Activated naive CD8-positive, alpha-beta T cell treated with anti-CD3 and anti-CD28 coated beads for 36 hours (primary cell): ENCODE measurements around the gene KCNN2. TPM values are rescaled to one million over a fixed set of nuclear protein-coding genes. Genes with fewer than 3 reads are reported as not detected.

Experiments used
- DNase-seq: peaks from one replicate; pipeline ENCODE4 v3.0.0; 2021
- H3K27ac Mint-ChIP-seq: one replicate; pipeline ENCODE4 v1.8.0; 2022; ENCODE audit warnings: mild to moderate bottlenecking, moderate library complexity, mixed read lengths
- H3K27me3 Mint-ChIP-seq: one replicate; pipeline ENCODE4 v1.8.0; 2022; ENCODE audit warnings: mild to moderate bottlenecking, mixed read lengths
- H3K36me3 Mint-ChIP-seq: one replicate; pipeline ENCODE4 v1.8.0; 2021; ENCODE audit warnings: mild to moderate bottlenecking, mixed read lengths
- H3K4me1 Mint-ChIP-seq: one replicate; pipeline ENCODE4 v1.8.0; 2021; ENCODE audit warnings: mixed read lengths
- H3K4me3 Mint-ChIP-seq: one replicate; pipeline ENCODE4 v1.8.0; 2022; ENCODE audit warnings: mild to moderate bottlenecking, moderate library complexity, mixed read lengths
- H3K9me3 Mint-ChIP-seq: one replicate; pipeline ENCODE4 v1.8.0; 2022; ENCODE audit warnings: mixed read lengths
- total RNA-seq, 2 experiments: library from RNA; stranded (reverse); gene quantifications; one replicate each; pipeline ENCODE4 v1.2.3, GENCODE V29; 2021

Gene KCNN2
- total RNA-seq, 2 experiments from 2014 or later, result not detected

GRCh38 chr5:114387433-114387832, 25.6 kb downstream of the KCNN2 start:
- H3K27me3 Mint-ChIP-seq, result no peaks in the 10 kb centered on the region
- no peak overlapping the region for H3K27ac Mint-ChIP-seq
- H3K36me3 Mint-ChIP-seq, result no peaks in the 10 kb centered on the region
- H3K9me3 Mint-ChIP-seq, result no peaks in the 10 kb centered on the region
- no peaks in the 10 kb centered on the region for H3K4me1 Mint-ChIP-seq
- no peak overlapping the region for H3K4me3 Mint-ChIP-seq
- DNase-seq, result no peak

- Mint-ChIP-seq H3K27me3 (no peaks in the 10 kb centered on the region), H3K4me1 (no peaks in the 10 kb centered on the region), H3K36me3 (no peaks in the 10 kb centered on the region), H3K27ac (no peak overlapping the region), H3K9me3 (no peaks in the 10 kb centered on the region), H3K4me3 (no peak overlapping the region)
- no peak for DNase-seq
Measured at GRCh38 chr5:114390431-114390830, 28.6 kb downstream of the KCNN2 start.

- no peaks in the 10 kb centered on the region for H3K36me3 Mint-ChIP-seq
- H3K27ac Mint-ChIP-seq, result no peak overlapping the region
- H3K27me3 Mint-ChIP-seq, result no peaks in the 10 kb centered on the region
- H3K4me1 Mint-ChIP-seq, result no peaks in the 10 kb centered on the region
- H3K9me3 Mint-ChIP-seq, result no peaks in the 10 kb centered on the region
- H3K4me3 Mint-ChIP-seq, result no peak overlapping the region
- no peak for DNase-seq
Measured at GRCh38 chr5:114391321-114391720, 29.5 kb downstream of the KCNN2 start.

GRCh38 chr5:114393159-114393558, 31.3 kb downstream of the KCNN2 start:
- no peak overlapping the region for H3K27ac Mint-ChIP-seq
- H3K4me3 Mint-ChIP-seq, result no peak overlapping the region
- no peaks in the 10 kb centered on the region for H3K4me1 Mint-ChIP-seq
- DNase-seq, result no peak
- no peaks in the 10 kb centered on the region for H3K27me3 Mint-ChIP-seq
- no peaks in the 10 kb centered on the region for H3K36me3 Mint-ChIP-seq
- no peaks in the 10 kb centered on the region for H3K9me3 Mint-ChIP-seq

GRCh38 chr5:114402206-114402605, 40.3 kb downstream of the KCNN2 start:
- H3K27me3 Mint-ChIP-seq, result no peaks in the 10 kb centered on the region
- no peak for DNase-seq
- H3K4me3 Mint-ChIP-seq, result no peak overlapping the region
- no peaks in the 10 kb centered on the region for H3K36me3 Mint-ChIP-seq
- H3K4me1 Mint-ChIP-seq, result no peaks in the 10 kb centered on the region
- peaks cover 3% of the 10 kb centered on the region for H3K9me3 Mint-ChIP-seq
- H3K27ac Mint-ChIP-seq, result no peak overlapping the region

GRCh38 chr5:114407783-114408182, 45.9 kb downstream of the KCNN2 start:
- no peaks in the 10 kb centered on the region for H3K36me3 Mint-ChIP-seq
- H3K4me3 Mint-ChIP-seq, result no peak overlapping the region
- H3K4me1 Mint-ChIP-seq, result no peaks in the 10 kb centered on the region
- H3K27me3 Mint-ChIP-seq, result no peaks in the 10 kb centered on the region
- H3K27ac Mint-ChIP-seq, result no peak overlapping the region
- DNase-seq, result no peak
- no peaks in the 10 kb centered on the region for H3K9me3 Mint-ChIP-seq

- Mint-ChIP-seq H3K27ac (no peak overlapping the region), H3K36me3 (no peaks in the 10 kb centered on the region), H3K4me1 (no peaks in the 10 kb centered on the region), H3K27me3 (no peaks in the 10 kb centered on the region), H3K4me3 (no peak overlapping the region), H3K9me3 (no peaks in the 10 kb centered on the region)
- DNase-seq, result no peak
Measured at GRCh38 chr5:114408847-114409246, 47.0 kb downstream of the KCNN2 start.

GRCh38 chr5:114411380-114411931, 49.6 kb downstream of the KCNN2 start:
- Mint-ChIP-seq H3K4me3 (no peak overlapping the region), H3K9me3 (no peaks in the 10 kb centered on the region), H3K36me3 (no peaks in the 10 kb centered on the region), H3K27ac (no peak overlapping the region), H3K27me3 (no peaks in the 10 kb centered on the region), H3K4me1 (no peaks in the 10 kb centered on the region)
- no peak for DNase-seq

GRCh38 chr5:114412510-114413171, 50.8 kb downstream of the KCNN2 start:
- no peak overlapping the region for H3K4me3 Mint-ChIP-seq
- H3K9me3 Mint-ChIP-seq, result no peaks in the 10 kb centered on the region
- H3K4me1 Mint-ChIP-seq, result no peaks in the 10 kb centered on the region
- no peak for DNase-seq
- H3K36me3 Mint-ChIP-seq, result no peaks in the 10 kb centered on the region
- H3K27me3 Mint-ChIP-seq, result no peaks in the 10 kb centered on the region
- H3K27ac Mint-ChIP-seq, result no peak overlapping the region

- H3K4me3 Mint-ChIP-seq, result no peak overlapping the region
- no peak overlapping the region for H3K27ac Mint-ChIP-seq
- no peaks in the 10 kb centered on the region for H3K27me3 Mint-ChIP-seq
- H3K9me3 Mint-ChIP-seq, result no peaks in the 10 kb centered on the region
- DNase-seq, result no peak
- H3K4me1 Mint-ChIP-seq, result no peaks in the 10 kb centered on the region
- H3K36me3 Mint-ChIP-seq, result no peaks in the 10 kb centered on the region
Measured at GRCh38 chr5:114415760-114416159, 53.9 kb downstream of the KCNN2 start.

- Mint-ChIP-seq H3K9me3 (no peaks in the 10 kb centered on the region), H3K36me3 (no peaks in the 10 kb centered on the region), H3K27me3 (no peaks in the 10 kb centered on the region), H3K27ac (no peak overlapping the region), H3K4me1 (no peaks in the 10 kb centered on the region), H3K4me3 (no peak overlapping the region)
- no peak for DNase-seq
Measured at GRCh38 chr5:114416254-114416653, 54.4 kb downstream of the KCNN2 start.

GRCh38 chr5:114417519-114417918, 55.6 kb downstream of the KCNN2 start:
- Mint-ChIP-seq H3K36me3 (no peaks in the 10 kb centered on the region), H3K27ac (no peak overlapping the region), H3K4me1 (no peaks in the 10 kb centered on the region), H3K4me3 (no peak overlapping the region), H3K27me3 (peaks cover 3% of the 10 kb centered on the region), H3K9me3 (no peaks in the 10 kb centered on the region)
- no peak for DNase-seq

- DNase-seq, result no peak
- peaks cover 3% of the 10 kb centered on the region for H3K27me3 Mint-ChIP-seq
- H3K9me3 Mint-ChIP-seq, result no peaks in the 10 kb centered on the region
- no peak overlapping the region for H3K27ac Mint-ChIP-seq
- H3K4me3 Mint-ChIP-seq, result no peak overlapping the region
- H3K4me1 Mint-ChIP-seq, result no peaks in the 10 kb centered on the region
- H3K36me3 Mint-ChIP-seq, result no peaks in the 10 kb centered on the region
Measured at GRCh38 chr5:114418176-114419066, 56.6 kb downstream of the KCNN2 start.

- peaks cover 3% of the 10 kb centered on the region for H3K27me3 Mint-ChIP-seq
- H3K4me1 Mint-ChIP-seq, result no peaks in the 10 kb centered on the region
- H3K27ac Mint-ChIP-seq, result no peak overlapping the region
- H3K36me3 Mint-ChIP-seq, result no peaks in the 10 kb centered on the region
- no peak for DNase-seq
- no peak overlapping the region for H3K4me3 Mint-ChIP-seq
- no peaks in the 10 kb centered on the region for H3K9me3 Mint-ChIP-seq
Measured at GRCh38 chr5:114419067-114419388, 57.2 kb downstream of the KCNN2 start.

- no peaks in the 10 kb centered on the region for H3K36me3 Mint-ChIP-seq
- no peak overlapping the region for H3K27ac Mint-ChIP-seq
- H3K4me1 Mint-ChIP-seq, result no peaks in the 10 kb centered on the region
- DNase-seq, result no peak
- no peak overlapping the region for H3K4me3 Mint-ChIP-seq
- H3K9me3 Mint-ChIP-seq, result no peaks in the 10 kb centered on the region
- peaks cover 3% of the 10 kb centered on the region for H3K27me3 Mint-ChIP-seq
Measured at GRCh38 chr5:114419959-114420358, 58.1 kb downstream of the KCNN2 start.

- Mint-ChIP-seq H3K27ac (no peak overlapping the region), H3K4me3 (no peak overlapping the region), H3K36me3 (no peaks in the 10 kb centered on the region), H3K4me1 (no peaks in the 10 kb centered on the region), H3K9me3 (no peaks in the 10 kb centered on the region), H3K27me3 (peaks cover 3% of the 10 kb centered on the region)
- DNase-seq, result no peak
Measured at GRCh38 chr5:114427204-114427603, 65.3 kb downstream of the KCNN2 start.
